ENCODE data around the gene RBMS3.
"Not testable (repeated sequence)": the region's sequence is repeated elsewhere in the genome, so short reads cannot be mapped to it uniquely, and the experiment has no call there.

Gene RBMS3

GRCh38 chr3:29393946-29394345 is 113.1 kb downstream of the RBMS3 start:
- not testable (repeated sequence) for DNase-seq

DNA sequence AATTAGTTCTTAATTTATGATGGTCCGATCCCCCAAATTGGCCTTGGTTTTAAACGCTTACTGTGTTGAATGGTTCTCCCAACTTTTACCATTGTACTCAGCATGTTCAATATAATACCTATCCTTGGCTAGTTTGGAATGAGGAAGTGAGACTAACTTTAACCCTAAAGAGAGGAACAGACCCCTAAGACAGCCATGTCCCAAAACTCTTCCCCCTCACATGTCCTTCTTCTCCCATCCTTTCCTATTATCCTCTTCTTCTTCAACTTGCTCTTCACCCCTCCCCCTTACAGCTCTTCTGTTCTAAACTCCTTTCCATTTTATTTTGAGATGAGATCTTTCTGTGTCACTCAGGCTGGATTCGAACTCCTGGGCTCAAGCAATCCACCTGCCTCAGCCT is 116.5 kb downstream of the RBMS3 start:
- DNase-seq, result no peak

GRCh38 chr3:29398787-29399186 is 117.9 kb downstream of the RBMS3 start:
- no peak for DNase-seq

GRCh38 chr3:29406291-29406832 is 125.5 kb downstream of the RBMS3 start:
- no peak for DNase-seq

DNA sequence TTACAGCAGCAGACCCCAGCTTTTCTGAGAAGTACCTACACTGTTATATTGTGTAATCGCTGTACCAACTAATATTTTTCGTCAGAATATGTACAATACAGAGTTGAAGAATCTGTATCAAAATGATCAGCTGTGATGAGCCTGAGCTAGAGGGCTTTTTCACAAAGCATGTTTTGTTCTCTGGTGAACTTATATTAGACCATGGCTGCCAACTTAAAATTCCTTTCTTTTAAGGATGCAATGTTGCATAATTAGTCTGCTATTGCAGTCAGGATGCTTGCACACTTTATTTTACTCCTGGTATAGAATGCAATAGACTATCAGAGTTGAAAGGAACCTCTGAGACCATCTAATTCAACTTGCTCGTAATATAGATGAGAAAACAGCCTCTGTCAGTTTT is 127.8 kb downstream of the RBMS3 start:
- no peak for DNase-seq

DNA sequence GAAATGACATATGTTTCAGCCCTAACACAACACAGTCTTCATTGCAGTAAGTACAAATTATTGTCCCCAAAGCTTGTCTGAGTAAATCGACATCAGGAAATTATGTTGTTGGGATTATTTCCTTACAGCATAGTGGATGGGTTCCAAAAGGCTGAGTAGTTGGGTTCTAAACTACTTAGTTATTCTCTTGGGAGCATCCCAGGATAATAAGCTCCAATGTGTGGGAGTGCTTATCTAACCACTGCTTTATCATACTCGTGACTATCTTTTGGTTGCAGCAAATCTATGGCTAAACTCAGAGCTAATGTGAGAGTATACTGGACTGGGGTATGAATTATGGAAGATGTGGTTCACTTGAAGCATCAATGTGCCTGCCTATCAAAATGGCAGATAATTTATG is 128.5 kb downstream of the RBMS3 start:
- DNase-seq, result no peak

DNA sequence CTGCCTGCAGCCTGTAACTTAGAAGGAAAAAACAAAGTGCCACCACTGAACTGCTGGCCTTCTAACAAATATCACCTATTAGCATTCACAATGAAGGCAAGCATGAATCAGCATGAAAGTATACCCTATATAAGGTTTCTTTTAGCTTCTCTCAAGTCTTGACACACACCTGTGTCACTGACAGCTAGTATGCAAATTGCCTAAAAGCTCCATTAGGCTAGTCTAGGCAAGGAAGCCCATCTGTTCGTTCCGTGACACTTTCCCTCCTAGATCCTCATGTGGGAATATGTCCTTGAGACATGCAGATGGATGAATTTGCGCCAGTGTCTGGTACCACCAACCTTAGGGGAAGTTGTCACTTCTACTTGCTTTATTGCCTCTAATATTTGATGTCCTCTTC is 129.3 kb downstream of the RBMS3 start:
- no peak for DNase-seq

DNA sequence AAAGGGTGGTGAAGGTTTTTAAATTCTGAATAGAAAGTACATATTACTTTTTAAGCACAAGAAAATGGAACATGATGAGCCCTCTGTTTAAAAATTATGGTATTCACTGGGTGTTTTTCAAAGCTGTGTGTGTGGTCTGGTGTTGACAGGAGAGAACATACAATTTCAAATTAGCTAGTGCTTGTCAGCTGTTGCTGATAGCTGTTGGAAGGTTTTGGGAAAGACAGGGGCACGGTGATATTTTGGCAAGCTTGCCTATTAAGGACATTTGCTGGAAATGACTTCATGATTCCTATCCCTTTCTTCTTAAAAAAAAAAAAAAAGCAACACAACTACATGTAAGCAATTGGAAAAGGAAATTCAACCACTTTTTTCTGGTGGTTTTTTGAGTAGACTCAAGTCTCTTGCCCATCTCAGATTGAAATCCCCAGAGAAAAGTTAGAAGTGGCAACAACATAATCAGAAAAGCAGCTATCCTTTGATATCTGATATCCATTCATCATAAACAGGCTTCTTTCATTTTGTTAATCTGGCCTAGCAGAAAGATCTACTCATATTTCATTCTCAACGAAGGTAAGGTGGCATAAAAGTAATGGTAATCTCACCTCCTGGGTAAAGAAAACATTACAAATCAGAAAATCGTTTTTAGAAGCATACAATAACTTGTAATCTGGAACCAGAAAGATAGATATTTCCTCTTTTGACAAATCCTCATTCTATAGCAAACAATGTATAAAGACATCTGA is 130.0 kb downstream of the RBMS3 start:
- DNase-seq, result no peak

DNA sequence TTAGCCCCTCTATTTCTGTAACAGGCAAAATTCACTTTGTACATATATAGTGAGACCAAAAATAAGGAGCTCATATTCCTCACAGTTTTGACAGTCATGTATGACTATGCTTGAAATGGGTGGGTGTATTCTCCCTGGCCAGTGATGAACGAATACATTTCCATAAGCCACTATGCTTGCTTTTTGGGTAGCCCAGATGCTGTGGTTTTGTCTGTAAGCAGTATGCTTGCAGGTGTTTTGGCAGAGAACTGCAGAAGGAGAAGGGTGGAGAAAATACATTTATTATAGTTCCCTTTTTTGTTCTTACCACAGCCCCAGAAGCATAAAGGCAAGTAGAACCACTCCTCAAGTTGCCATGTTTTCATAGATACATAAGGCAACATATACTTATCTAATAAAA is 131.2 kb downstream of the RBMS3 start:
- DNase-seq, result no peak

DNA sequence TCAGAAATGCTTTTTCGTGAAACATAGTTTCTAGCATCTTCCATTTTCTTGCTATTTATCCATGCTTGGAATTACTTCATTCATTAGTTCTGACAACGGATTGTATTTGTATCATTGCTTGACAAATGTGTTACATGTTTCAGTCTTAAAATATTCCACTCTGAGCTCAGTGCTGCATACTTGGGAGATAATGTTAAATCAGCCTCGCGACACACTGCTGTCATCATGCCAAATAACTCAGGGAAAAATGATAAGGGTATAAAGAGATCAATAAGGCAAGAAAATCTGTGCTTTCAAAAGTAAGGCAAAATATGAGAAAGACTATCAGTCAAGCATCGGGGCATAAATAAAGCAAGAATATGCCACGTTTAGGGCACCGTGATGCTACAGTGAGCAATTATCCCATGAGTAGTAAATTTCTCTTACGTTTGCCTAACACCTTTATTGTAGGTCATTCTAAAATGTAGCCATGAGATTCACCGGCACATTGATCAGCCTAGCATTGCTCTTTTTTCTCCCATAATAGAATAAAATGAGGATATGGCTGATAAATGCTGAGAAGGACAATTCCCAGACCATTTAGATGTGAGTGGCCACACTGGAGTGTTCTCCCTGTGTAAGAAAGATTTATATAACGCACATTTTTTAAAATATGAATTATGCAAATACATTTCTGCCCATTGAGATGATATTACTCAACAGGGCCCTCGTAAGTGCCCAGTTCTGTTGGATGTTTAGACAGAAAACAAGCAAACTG is 133.8 kb downstream of the RBMS3 start:
- no peak for DNase-seq

DNA sequence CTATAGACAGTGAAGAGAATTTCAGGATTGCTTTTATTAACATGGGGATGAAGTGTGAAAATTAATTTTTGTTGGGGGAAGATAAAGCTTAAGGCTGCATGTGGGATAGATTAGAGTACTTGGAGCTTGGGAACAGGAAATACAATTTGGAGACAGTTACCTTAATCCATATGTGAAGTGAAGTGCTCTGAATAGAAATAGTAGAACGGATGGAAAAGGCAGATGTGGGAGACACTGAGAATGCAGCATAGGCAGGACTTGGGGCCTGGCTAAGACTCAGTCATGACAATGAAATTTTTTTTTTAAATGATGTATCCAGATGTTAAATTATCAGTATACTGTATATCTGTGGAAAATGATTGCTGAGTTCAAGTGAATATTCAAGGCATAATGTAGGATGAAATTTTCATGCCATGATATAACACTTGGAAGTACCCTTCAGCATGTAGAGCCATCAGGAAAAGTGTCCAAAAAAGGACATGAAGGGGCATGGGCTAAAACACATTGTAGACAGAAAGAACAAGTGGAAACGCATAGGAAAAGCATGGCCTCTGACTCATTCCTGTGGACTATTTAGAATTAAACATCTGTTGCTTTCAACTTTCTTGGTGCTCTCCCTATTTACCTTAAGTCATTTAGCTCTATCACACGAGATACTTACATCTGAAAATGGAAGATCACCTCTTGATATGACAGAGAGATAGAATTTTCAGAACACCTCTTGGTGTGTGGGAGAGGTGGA is 134.8 kb downstream of the RBMS3 start:
- no peak for DNase-seq

GRCh38 chr3:29416514-29416913 is 135.6 kb downstream of the RBMS3 start:
- no peak for DNase-seq

DNA sequence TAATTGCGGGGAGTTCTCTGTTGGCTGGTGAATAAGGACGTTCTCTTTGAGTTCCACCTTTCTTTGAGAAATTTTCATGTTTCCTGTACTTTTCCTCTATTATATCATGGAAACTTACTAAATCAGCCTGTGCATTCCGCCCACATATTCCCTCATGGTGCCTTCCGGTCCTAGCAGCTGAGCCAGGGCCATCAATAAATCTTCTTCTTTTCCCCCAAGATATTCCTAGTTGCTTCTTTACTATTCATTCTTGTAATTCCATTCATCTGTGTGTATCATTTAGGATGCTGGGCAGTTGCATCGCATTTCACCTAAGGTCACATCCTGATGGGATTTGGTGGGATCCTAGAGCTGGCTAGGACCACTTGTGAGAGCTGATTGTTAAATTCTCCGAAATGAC is 139.2 kb downstream of the RBMS3 start:
- DNase-seq, result peak; percentile 32

- DNase-seq, result no peak
Measured at GRCh38 chr3:29426302-29427226, 145.7 kb downstream of the RBMS3 start.

DNA sequence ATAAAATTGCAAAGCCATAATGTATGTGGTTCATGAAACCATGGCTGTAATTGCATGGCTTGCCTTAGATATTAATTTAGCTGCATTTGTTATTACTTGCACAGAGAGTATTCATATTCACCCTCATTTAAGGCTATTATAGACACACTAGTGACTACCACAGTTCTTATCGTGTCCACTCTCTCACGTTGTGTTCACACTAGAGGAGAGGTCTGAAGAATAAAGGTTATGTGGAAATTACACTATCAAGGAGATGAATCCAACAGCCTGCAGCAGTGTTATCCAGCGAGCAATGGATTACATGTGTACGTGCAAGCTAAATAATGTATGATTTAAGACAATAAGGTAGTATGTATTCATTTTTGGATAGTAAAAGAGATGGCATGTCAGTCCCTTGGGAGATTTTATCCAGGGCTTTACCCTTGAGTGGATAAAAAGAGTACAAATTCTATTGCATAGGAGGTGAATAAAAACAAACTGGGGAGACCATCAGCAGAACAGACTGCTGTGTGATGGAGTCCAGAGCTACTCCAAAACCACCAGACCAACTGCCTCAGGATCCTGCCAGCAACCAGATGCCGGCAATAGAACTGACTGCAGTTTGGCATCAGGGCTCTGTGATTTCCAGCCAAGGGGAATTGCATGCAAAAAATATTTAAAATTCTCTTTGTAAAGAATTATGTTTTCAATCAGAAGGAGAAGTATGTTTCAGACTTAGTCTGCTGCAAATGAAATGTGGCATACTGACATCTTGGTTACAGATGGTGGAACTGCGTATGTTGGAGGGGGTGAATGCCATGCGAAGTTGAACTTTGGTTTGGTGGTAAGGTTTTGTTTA is 146.6 kb downstream of the RBMS3 start:
- DNase-seq, result peak; percentile 61

- no peak for DNase-seq
Measured at GRCh38 chr3:29429055-29429679, 148.3 kb downstream of the RBMS3 start.

- DNase-seq, result no peak
Measured at GRCh38 chr3:29430558-29430971, 149.7 kb downstream of the RBMS3 start.

DNA sequence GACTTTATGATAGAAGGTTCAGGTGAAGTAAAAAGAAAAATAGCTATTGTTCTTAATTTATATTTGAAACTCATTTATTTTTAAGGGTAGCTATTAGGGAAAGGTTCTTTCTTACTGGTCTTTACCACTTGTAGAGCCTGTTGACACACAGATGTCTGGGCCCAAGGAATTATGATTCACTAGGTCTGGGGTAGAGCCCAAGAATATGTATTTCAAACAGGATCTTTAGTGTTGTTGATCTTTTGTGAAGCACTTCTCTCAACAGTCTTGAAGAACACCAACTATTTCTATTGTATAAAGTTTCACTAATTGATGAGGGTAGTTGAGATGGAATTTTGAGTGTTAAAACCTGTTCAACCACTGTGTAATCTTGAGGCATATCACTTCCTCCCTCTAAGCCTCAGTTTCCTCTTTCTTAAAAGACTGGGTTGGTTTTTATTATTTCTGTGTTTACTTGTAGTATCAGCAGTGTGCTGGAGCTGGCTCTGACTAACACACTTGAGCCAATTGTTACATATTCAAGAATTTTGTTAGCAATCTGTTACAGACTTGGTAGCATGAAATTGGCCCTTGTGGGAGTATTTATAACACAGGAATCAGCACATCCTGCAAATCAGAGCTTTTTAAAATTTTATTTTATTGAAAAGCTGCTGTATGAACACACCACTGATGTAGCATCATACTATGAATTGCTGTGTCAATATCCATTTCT is 155.9 kb downstream of the RBMS3 start:
- no peak for DNase-seq

DNA sequence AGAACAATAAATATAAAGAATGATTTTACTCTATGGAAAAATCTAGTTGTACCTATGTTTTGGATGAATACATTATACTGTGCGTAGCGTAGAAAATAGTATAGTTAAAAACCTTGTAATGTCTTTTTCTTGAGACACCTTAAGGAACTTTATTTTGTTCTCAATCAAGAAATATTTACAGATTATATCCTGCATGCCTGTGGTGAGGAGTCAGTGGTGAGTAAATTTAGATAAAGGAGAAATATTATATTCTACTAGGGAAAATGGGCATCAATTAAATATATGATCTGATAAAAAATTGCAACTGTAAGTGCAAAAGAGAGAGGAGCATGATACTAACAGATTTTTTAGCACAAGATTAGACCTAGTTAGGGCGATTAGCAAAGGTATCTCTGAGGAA is 157.7 kb downstream of the RBMS3 start:
- no peak for DNase-seq

Data from femur (tissue), 1 donor.